ENCODE results near the gene PPP1R37.
A peak's percentile ranks its signal among the peaks of the same experiment; 100 is the strongest.

PPP1R37 gene, protein sequence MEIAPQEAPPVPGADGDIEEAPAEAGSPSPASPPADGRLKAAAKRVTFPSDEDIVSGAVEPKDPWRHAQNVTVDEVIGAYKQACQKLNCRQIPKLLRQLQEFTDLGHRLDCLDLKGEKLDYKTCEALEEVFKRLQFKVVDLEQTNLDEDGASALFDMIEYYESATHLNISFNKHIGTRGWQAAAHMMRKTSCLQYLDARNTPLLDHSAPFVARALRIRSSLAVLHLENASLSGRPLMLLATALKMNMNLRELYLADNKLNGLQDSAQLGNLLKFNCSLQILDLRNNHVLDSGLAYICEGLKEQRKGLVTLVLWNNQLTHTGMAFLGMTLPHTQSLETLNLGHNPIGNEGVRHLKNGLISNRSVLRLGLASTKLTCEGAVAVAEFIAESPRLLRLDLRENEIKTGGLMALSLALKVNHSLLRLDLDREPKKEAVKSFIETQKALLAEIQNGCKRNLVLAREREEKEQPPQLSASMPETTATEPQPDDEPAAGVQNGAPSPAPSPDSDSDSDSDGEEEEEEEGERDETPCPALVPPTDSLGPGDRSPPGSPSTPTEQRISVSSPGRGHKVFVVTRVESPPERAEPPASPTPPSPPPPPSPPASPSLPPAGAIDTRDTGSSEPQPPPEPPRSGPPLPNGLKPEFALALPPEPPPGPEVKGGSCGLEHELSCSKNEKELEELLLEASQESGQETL

GRCh38 chr19:45092747-45093678 lies at the start of gene PPP1R37:
PPP1R37 (plus strand) TSS chr19:45093179; CDS start chr19:45093326, 147 bp downstream.
- DNase-seq = peak; percentile 97

- DNase-seq = no peak
Observed at GRCh38 chr19:45045671-45046353, 47.2 kb upstream of the PPP1R37 start.

DNA sequence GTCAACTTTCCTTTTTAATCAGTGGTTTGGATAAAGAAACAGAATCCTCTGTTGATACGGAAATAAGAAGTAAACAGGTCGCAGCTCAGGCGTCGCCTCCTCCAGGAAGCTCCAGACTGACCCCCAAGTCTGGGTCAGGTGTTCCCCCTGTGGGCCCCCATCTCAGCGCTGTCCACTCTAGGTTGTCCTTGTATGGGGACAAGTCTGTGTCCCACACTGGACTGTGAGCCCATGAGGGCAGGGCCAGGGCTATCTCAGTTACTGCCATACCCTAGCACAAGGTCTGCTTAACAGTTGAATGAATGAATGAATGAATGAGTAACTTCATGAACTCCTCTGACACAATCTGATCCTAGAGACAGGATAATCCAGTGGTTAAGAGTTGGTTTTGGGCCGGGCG lies 46.6 kb upstream of the PPP1R37 start:
- DNase-seq = no peak

DNA sequence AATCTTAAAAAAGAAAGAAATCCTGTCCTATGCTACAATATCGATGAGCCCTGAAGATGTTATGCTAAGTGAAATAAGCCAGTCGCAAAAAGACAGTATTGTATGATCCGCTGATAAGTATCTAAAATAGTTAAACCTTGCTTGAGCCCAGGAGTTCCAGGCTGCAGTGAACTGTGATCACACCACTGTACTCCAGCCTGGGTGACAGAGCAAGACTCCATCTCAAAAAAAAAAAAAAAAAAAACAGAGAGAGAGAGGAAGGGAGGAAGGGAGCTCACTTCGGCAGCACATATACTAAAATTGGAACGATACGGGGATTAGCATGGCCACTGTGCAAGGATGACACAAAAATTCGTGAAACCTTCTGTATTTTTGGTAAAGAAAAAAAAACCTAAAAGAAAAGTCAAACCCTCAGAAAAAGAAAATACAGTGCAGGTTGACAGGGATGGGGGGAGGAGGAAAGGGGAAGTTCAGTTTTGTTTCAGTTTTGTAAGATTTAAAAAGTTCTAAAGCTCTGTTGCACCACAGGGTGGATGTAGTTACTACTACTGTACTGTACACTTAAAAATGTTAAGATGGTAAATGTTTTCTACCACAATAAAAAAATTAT lies 45.7 kb upstream of the PPP1R37 start:
- no peak for DNase-seq

- no peak for DNase-seq
Observed at GRCh38 chr19:45049073-45049736, 43.8 kb upstream of the PPP1R37 start.

DNA sequence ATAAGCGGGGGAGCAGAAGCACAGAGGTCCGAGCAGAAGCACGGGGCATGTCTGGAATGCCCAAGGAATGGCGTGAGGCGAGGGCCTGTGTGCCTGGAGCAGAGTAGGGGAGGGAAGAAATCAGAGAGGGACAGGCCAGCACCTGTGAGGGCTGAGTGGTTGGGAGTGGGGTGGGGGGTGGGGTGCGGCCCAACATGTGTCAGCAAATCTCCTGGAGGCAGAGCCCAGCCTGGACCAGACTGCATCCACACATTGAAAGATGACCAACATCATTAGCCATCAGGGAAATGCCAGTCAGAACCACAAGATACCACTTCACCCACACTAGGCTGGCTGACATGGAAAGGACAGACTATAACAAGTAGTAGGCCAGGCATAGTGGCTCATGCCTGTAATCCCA lies 42.9 kb upstream of the PPP1R37 start:
- no peak for DNase-seq

GRCh38 chr19:45051929-45052579 lies 40.9 kb upstream of the PPP1R37 start:
- DNase-seq = no peak

GRCh38 chr19:45056831-45057230 lies 36.1 kb upstream of the PPP1R37 start:
- DNase-seq = no peak

DNA sequence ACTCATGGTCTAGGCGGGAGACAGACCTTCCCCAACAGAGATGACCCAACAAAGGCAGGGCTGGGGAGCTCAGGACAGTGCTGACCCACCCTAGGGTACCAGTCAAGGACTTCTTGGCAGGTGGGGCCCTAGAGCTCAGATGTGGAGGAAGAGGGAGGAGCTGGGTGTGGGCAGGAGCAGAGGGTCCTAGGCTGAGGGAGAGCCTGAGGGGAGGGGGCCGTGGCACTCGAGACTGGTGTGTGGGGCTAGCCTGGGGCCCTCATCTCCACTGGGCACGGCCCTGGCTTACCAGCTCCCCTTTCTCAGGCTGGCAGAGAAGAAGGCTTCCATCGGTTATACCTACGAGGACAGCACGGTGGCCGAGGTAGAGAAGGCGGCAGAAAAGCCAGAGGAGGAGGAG lies 35.5 kb upstream of the PPP1R37 start:
- no peak for DNase-seq

DNA sequence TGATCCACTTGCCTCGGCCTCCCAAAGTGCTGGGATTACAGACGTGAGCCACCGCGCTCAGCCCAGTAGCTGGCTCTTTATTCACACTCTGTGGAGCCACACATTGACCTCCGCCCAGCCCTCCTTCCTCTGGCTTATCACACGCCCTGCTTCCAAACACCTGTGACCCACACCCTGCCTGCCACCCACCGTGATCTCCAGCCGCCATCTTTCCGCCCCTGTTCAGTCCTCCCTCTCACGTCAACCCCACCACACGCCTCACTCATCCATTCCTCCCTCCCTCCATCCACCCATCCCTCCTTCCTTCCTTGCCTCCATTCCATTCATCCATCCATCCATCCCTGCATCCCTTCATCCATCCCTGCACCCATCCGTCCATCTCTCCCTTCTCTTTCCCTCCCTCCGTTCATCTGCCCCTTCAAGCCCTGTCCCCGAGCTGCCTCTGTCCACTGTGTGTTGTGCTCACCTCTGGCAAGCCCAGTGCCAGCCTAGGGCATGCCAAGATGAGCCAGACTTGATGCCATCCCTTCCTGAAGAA lies 34.3 kb upstream of the PPP1R37 start:
- DNase-seq = no peak

GRCh38 chr19:45059258-45059965 lies 33.6 kb upstream of the PPP1R37 start:
- DNase-seq = peak; percentile 38

DNA sequence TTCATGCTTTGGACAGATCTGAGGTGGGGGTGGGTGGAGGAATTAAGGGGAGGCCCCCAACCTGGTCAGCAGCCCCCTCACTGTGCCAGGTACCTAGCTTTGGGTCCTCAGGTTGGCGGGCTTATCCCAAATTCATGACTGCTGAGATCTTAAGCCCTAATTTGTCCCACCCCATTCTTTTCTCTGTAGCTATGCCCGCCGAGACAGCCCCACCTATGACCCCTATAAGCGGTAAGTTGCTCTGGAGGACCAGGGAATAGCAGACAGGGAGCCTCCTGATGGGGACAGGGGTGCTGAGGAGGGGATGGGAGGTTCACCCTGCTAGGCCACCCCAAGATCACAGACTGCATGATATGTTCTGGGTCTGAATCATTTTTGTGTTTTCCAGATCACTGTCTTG lies 31.0 kb upstream of the PPP1R37 start:
- DNase-seq = no peak

DNA sequence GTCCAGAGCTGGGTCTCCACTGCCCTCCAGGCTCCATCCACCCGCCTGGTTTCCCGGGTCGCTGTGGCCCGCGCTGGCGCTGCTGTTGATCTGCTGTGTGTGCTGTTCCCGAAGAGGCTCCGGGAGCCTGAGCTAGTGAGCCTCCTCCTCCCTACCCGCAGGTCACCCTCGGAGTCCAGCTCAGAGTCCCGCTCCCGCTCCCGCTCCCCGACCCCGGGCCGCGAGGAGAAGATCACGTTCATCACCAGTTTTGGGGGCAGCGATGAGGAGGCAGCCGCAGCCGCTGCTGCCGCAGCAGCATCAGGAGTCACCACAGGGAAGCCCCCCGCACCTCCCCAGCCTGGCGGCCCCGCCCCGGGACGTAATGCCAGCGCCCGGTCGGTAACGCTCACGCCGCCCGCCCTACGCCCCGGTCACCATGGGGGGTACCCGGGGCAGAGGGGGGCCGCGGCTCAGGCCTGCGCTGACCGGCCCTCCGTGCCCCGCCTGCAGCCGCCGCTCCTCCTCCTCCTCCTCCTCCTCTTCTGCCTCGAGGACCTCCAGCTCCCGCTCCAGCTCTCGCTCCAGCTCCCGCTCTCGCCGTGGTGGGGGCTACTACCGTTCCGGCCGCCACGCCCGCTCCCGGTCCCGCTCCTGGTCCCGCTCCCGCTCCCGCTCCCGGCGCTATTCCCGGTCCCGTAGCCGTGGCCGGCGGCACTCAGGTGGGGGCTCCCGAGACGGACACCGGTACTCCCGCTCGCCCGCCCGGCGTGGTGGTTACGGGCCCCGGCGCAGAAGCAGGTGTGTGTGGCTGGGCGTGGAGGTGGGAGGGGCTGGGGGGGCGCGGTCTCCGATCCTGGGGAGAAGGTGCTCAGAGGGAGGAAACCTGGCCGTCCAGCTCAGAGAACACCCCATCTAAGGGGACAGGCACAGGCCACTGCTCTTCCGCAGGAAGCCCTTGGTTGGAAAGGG lies 28.9 kb upstream of the PPP1R37 start:
- no peak for DNase-seq

- DNase-seq = no peak
Observed at GRCh38 chr19:45066921-45067661, 25.9 kb upstream of the PPP1R37 start.

GRCh38 chr19:45068041-45068440 lies 24.9 kb upstream of the PPP1R37 start:
- DNase-seq = no peak

- DNase-seq = no peak
Observed at GRCh38 chr19:45069056-45069455, 23.9 kb upstream of the PPP1R37 start.

- DNase-seq = no peak
Observed at GRCh38 chr19:45070214-45070613, 22.8 kb upstream of the PPP1R37 start.
